ENCODE measurements around the gene GNE. TPM values are rescaled to one million over a fixed set of nuclear protein-coding genes. Genes with fewer than 3 reads are reported as not detected.

GNE gene
- polyA plus RNA-seq, 1 experiment = 14.7 TPM

GRCh38 chr9:36268007-36268427 is 9.8 kb upstream of the GNE start:
- Histone ChIP-seq H3K4me3 (ENCODE audit: low read depth, low read length) (no peak overlapping the region), H3K27me3 (ENCODE audit: control insufficient read depth, insufficient read depth, low read length) (no peaks in the 10 kb centered on the region), H3K36me3 (ENCODE audit: control insufficient read depth, insufficient read depth, low read length) (no peaks in the 10 kb centered on the region)
- ChIA-PET POLR2A (no interaction called here), CTCF (interaction anchor here (2.0 kb wide), 1 partner anchor 9 kb away, joined by 5 read pairs; the partner anchor contains the start of gene GNE)
- no peak for TF ChIP-seq CTCF (IDR thresholded peaks at IDR 0.05; ENCODE audit: insufficient read depth, low read depth, low read length)
- peak; percentile 26 for DNase-seq (ENCODE audit: low read depth)

GRCh38 chr9:36264896-36265295 is 6.6 kb upstream of the GNE start:
- ChIA-PET POLR2A (no interaction called here), CTCF (interaction anchor here (0.6 kb wide), 1 partner anchor 67 kb away, joined by 4 read pairs; no protein-coding TSS in a partner anchor)
- Histone ChIP-seq H3K36me3 (ENCODE audit: control insufficient read depth, insufficient read depth, low read length) (no peaks in the 10 kb centered on the region), H3K27me3 (ENCODE audit: control insufficient read depth, insufficient read depth, low read length) (no peaks in the 10 kb centered on the region), H3K4me3 (ENCODE audit: low read depth, low read length) (no peak overlapping the region)
- no peak for DNase-seq (ENCODE audit: low read depth)
- TF ChIP-seq CTCF (IDR thresholded peaks at IDR 0.05; ENCODE audit: insufficient read depth, low read depth, low read length) = no peak

GRCh38 chr9:36263683-36264082 is 5.4 kb upstream of the GNE start:
- Histone ChIP-seq H3K4me3 (ENCODE audit: low read depth, low read length) (no peak overlapping the region), H3K36me3 (ENCODE audit: control insufficient read depth, insufficient read depth, low read length) (no peaks in the 10 kb centered on the region), H3K27me3 (ENCODE audit: control insufficient read depth, insufficient read depth, low read length) (no peaks in the 10 kb centered on the region)
- CTCF ChIA-PET = no interaction called here
- DNase-seq (ENCODE audit: low read depth) = no peak
- POLR2A ChIA-PET = interaction anchor here (0.5 kb wide), 1 partner anchor 9 kb away, joined by 7 read pairs; no protein-coding TSS in a partner anchor
- TF ChIP-seq CTCF (IDR thresholded peaks at IDR 0.05; ENCODE audit: insufficient read depth, low read depth, low read length) = no peak

GRCh38 chr9:36258996-36259533 is 817 bp upstream of the GNE start:
- no peak for DNase-seq (ENCODE audit: low read depth)
- POLR2A ChIA-PET = interaction anchor here (1.1 kb wide), 1 partner anchor 18 kb away, joined by 6 read pairs; no protein-coding TSS in a partner anchor
- Histone ChIP-seq H3K27me3 (ENCODE audit: control insufficient read depth, insufficient read depth, low read length) (no peaks in the 10 kb centered on the region), H3K4me3 (ENCODE audit: low read depth, low read length) (peak overlapping the region; percentile 73), H3K36me3 (ENCODE audit: control insufficient read depth, insufficient read depth, low read length) (no peaks in the 10 kb centered on the region)
- no peak for TF ChIP-seq CTCF (IDR thresholded peaks at IDR 0.05; ENCODE audit: insufficient read depth, low read depth, low read length)
- CTCF ChIA-PET = interaction anchor here (0.6 to 2.5 kb wide), 5 partner anchors 8 to 69 kb away, joined by 3 to 15 read pairs (median 3); no protein-coding TSS in a partner anchor

GRCh38 chr9:36251428-36251827 is 6.8 kb downstream of the GNE start:
- TF ChIP-seq CTCF (IDR thresholded peaks at IDR 0.05; ENCODE audit: insufficient read depth, low read depth, low read length) = no peak
- Histone ChIP-seq H3K36me3 (ENCODE audit: control insufficient read depth, insufficient read depth, low read length) (no peaks in the 10 kb centered on the region), H3K27me3 (ENCODE audit: control insufficient read depth, insufficient read depth, low read length) (no peaks in the 10 kb centered on the region), H3K4me3 (ENCODE audit: low read depth, low read length) (no peak overlapping the region)
- no peak for DNase-seq (ENCODE audit: low read depth)
- POLR2A ChIA-PET = no interaction called here
- CTCF ChIA-PET = interaction anchor here (9.8 kb wide), 1 partner anchor 76 kb away, joined by 94 read pairs; no protein-coding TSS in a partner anchor

All from BJ (cell line).